Measurements from ENCODE around the gene PHLDA3. TPM values are rescaled to one million over a fixed set of nuclear protein-coding genes. Genes with fewer than 3 reads are reported as not detected.

The PHLDA3 gene
- total RNA-seq, 2 donors from 2014 or later = 9.6 to 15.8 TPM

GRCh38 chr1:201514466-201514865 lies 45.5 kb upstream of the PHLDA3 start:
- no peak for DNase-seq
- no peak overlapping the region for H3K9ac ChIP-seq (ENCODE audit: extremely low read depth, low read length, poor library complexity, severe bottlenecking)
- Mint-ChIP-seq H3K4me3 (no peak overlapping the region), H3K27me3 (ENCODE audit: insufficient read depth) (peaks cover 3% of the 10 kb centered on the region), H3K27ac (no peak overlapping the region), H3K36me3 (ENCODE audit: low read depth) (no peaks in the 10 kb centered on the region), H3K9me3 (no peaks in the 10 kb centered on the region), H3K4me1 (peaks cover 35% of the 10 kb centered on the region)
- no peaks in the 10 kb centered on the region for H3K9me3 ChIP-seq (ENCODE audit: control insufficient read depth, low read length)
- no peaks in the 10 kb centered on the region for H3K27me3 ChIP-seq (ENCODE audit: control insufficient read depth, insufficient read depth, low read length, poor library complexity, severe bottlenecking)
- no peak overlapping the region for H3K27ac ChIP-seq (ENCODE audit: low read depth, low read length)
- 91 to 95% methylated on average over 2 of the region's 2 CpGs for WGBS, 2 experiments (ENCODE audit: insufficient coverage in 1 of 2, insufficient read length in 1 of 2)
- peaks cover 28% of the 10 kb centered on the region for H3K4me1 ChIP-seq (ENCODE audit: control insufficient read depth, insufficient read depth, low read length)
- H3K36me3 ChIP-seq (ENCODE audit: control insufficient read depth, insufficient read depth, low read length) = no peaks in the 10 kb centered on the region
- no peak overlapping the region for H3K4me3 ChIP-seq (ENCODE audit: low read length)
- no peak for TF ChIP-seq CTCF (conservative IDR thresholded peaks at IDR 0.05)

- Histone ChIP-seq H3K27me3 (ENCODE audit: control insufficient read depth, insufficient read depth, low read length, poor library complexity, severe bottlenecking) (no peaks in the 10 kb centered on the region), H3K36me3 (ENCODE audit: control insufficient read depth, insufficient read depth, low read length) (no peaks in the 10 kb centered on the region), H3K4me3 (ENCODE audit: low read length) (no peak overlapping the region), H3K9me3 (ENCODE audit: control insufficient read depth, low read length) (no peaks in the 10 kb centered on the region), H3K9ac (ENCODE audit: extremely low read depth, low read length, poor library complexity, severe bottlenecking) (peak overlapping the region; percentile 47), H3K27ac (ENCODE audit: low read depth, low read length) (no peak overlapping the region), H3K4me1 (ENCODE audit: control insufficient read depth, insufficient read depth, low read length) (peaks cover 28% of the 10 kb centered on the region)
- WGBS, 2 experiments (ENCODE audit: insufficient coverage in 1 of 2, insufficient read length in 1 of 2) = 89 to 91% methylated on average over 3 to 6 of the region's 6 CpGs
- H3K4me1 Mint-ChIP-seq = peaks cover 35% of the 10 kb centered on the region
- no peaks in the 10 kb centered on the region for H3K9me3 Mint-ChIP-seq
- H3K27ac Mint-ChIP-seq = peak overlapping the region; percentile 78
- no peak for TF ChIP-seq CTCF (conservative IDR thresholded peaks at IDR 0.05)
- H3K27me3 Mint-ChIP-seq (ENCODE audit: insufficient read depth) = peaks cover 11% of the 10 kb centered on the region
- no peaks in the 10 kb centered on the region for H3K36me3 Mint-ChIP-seq (ENCODE audit: low read depth)
- no peak overlapping the region for H3K4me3 Mint-ChIP-seq
- no peak for DNase-seq
These were observed 44.7 kb upstream of the PHLDA3 start for GRCh38 chr1:201513498-201514243.

GRCh38 chr1:201511941-201512539 lies 43.1 kb upstream of the PHLDA3 start:
- peak; percentile 89 for DNase-seq
- Histone ChIP-seq H3K9ac (ENCODE audit: extremely low read depth, low read length, poor library complexity, severe bottlenecking) (no peak overlapping the region), H3K9me3 (ENCODE audit: control insufficient read depth, low read length) (no peaks in the 10 kb centered on the region), H3K27me3 (ENCODE audit: control insufficient read depth, insufficient read depth, low read length, poor library complexity, severe bottlenecking) (no peaks in the 10 kb centered on the region), H3K36me3 (ENCODE audit: control insufficient read depth, insufficient read depth, low read length) (no peaks in the 10 kb centered on the region), H3K27ac (ENCODE audit: low read depth, low read length) (no peak overlapping the region), H3K4me1 (ENCODE audit: control insufficient read depth, insufficient read depth, low read length) (peaks cover 28% of the 10 kb centered on the region), H3K4me3 (ENCODE audit: low read length) (no peak overlapping the region)
- Mint-ChIP-seq H3K36me3 (ENCODE audit: low read depth) (no peaks in the 10 kb centered on the region), H3K9me3 (no peaks in the 10 kb centered on the region), H3K27ac (peak overlapping the region; percentile 89), H3K4me1 (peaks cover 35% of the 10 kb centered on the region), H3K27me3 (ENCODE audit: insufficient read depth) (peaks cover 26% of the 10 kb centered on the region), H3K4me3 (peak overlapping the region; percentile 20)
- no peak for TF ChIP-seq CTCF (conservative IDR thresholded peaks at IDR 0.05)
- 8 to 29% methylated on average over 4 to 6 of the region's 6 CpGs for WGBS, 2 experiments (ENCODE audit: insufficient coverage in 1 of 2, insufficient read length in 1 of 2)

All from endodermal cell (in vitro differentiated cells).